MM.1S (cell line): ENCODE measurements around the gene TMC1.
"Not testable (repeated sequence)": the region's sequence is repeated elsewhere in the genome, so short reads cannot be mapped to it uniquely, and the experiment has no call there.

Experiments used
- DNase-seq: peaks from one replicate; pipeline ENCODE4 v3.0.0-alpha.2; 2015
- H2AFZ ChIP-seq: fragments of 300-600 bp; sonication (generic); 2 replicates; pipeline ENCODE4 v1.6.0; 2016; ENCODE audit warnings: antibody characterized with exemption, low read length
- H3F3A ChIP-seq: fragments of 300-600 bp; sonication (generic); 2 replicates; pipeline ENCODE4 v1.6.1; 2016; ENCODE audit warnings: mild to moderate bottlenecking, antibody characterized with exemption, low read length, moderate library complexity, mixed read lengths; ENCODE audit not compliant: insufficient read depth
- H3K27ac ChIP-seq: fragments of 300-600 bp; sonication (generic); 2 replicates; pipeline ENCODE4 v1.5.1; 2016; ENCODE audit warnings: mild to moderate bottlenecking, low read length
- H3K27me3 ChIP-seq: fragments of 300-600 bp; sonication (generic); replicated peaks from 2 replicates; pipeline ENCODE4 v1.6.0; 2016; ENCODE audit warnings: low read length; ENCODE audit not compliant: insufficient read depth
- H3K36me3 ChIP-seq: fragments of 300-600 bp; sonication (generic); replicated peaks from 2 replicates; pipeline ENCODE4 v1.6.1; 2016; ENCODE audit warnings: mild to moderate bottlenecking, low read length, mixed read lengths; ENCODE audit not compliant: insufficient read depth
- H3K4me1 ChIP-seq: fragments of 300-600 bp; sonication (generic); 2 replicates; pipeline ENCODE4 v1.6.1; 2016; ENCODE audit warnings: low read length, mixed read lengths
- H3K4me2 ChIP-seq: fragments of 300-600 bp; sonication (generic); 2 replicates; pipeline ENCODE4 v1.6.0; 2016; ENCODE audit warnings: low read depth, low read length
- H3K4me3 ChIP-seq: fragments of 300-600 bp; sonication (generic); 2 replicates; pipeline ENCODE4 v1.5.1; 2016; ENCODE audit warnings: low read length, mixed read lengths
- H3K79me2 ChIP-seq: fragments of 300-600 bp; sonication (generic); 2 replicates; pipeline ENCODE4 v1.6.1; 2016; ENCODE audit warnings: mixed run types, low read length, mixed read lengths
- H3K9ac ChIP-seq: fragments of 300-600 bp; sonication (generic); 2 replicates; pipeline ENCODE4 v1.6.1; 2016; ENCODE audit warnings: low read length, mixed read lengths
- H3K9me2 ChIP-seq: fragments of 300-600 bp; sonication (generic); replicated peaks from 2 replicates; pipeline ENCODE4 v1.6.1; 2016; ENCODE audit warnings: mild to moderate bottlenecking, low read length, mixed read lengths; ENCODE audit not compliant: insufficient read depth
- H3K9me3 ChIP-seq: fragments of 300-600 bp; sonication (generic); replicated peaks from 2 replicates; pipeline ENCODE4 v1.6.1; 2016; ENCODE audit warnings: mild to moderate bottlenecking, low read length, mixed read lengths; ENCODE audit not compliant: insufficient read depth
- H4K20me1 ChIP-seq: fragments of 300-600 bp; sonication (generic); 2 replicates; pipeline ENCODE4 v1.6.1; 2016; ENCODE audit warnings: mild to moderate bottlenecking, low read length, moderate library complexity, mixed read lengths; ENCODE audit not compliant: insufficient read depth
- EZH2 ChIP-seq: fragments of 300-600 bp; sonication (generic); optimal IDR thresholded peaks from 2 replicates; pipeline ENCODE3; 2017; ENCODE audit warnings: low read depth, mild to moderate bottlenecking, antibody characterized with exemption, low read length, mixed read lengths
- EZH2phosphoT487 ChIP-seq: fragments of 300-600 bp; sonication (generic); IDR thresholded peaks from 2 replicates; pipeline ENCODE4 v1.6.1; 2018; ENCODE audit warnings: antibody characterized with exemption, low read length
- TF ChIP-seq, protein P1 (sequence below): fragments of 300-600 bp; sonication (generic); IDR thresholded peaks from 2 replicates; pipeline ENCODE4 v1.5.1; 2016; ENCODE audit warnings: antibody characterized with exemption, low read length, mixed read lengths

TMC1 gene

DNA sequence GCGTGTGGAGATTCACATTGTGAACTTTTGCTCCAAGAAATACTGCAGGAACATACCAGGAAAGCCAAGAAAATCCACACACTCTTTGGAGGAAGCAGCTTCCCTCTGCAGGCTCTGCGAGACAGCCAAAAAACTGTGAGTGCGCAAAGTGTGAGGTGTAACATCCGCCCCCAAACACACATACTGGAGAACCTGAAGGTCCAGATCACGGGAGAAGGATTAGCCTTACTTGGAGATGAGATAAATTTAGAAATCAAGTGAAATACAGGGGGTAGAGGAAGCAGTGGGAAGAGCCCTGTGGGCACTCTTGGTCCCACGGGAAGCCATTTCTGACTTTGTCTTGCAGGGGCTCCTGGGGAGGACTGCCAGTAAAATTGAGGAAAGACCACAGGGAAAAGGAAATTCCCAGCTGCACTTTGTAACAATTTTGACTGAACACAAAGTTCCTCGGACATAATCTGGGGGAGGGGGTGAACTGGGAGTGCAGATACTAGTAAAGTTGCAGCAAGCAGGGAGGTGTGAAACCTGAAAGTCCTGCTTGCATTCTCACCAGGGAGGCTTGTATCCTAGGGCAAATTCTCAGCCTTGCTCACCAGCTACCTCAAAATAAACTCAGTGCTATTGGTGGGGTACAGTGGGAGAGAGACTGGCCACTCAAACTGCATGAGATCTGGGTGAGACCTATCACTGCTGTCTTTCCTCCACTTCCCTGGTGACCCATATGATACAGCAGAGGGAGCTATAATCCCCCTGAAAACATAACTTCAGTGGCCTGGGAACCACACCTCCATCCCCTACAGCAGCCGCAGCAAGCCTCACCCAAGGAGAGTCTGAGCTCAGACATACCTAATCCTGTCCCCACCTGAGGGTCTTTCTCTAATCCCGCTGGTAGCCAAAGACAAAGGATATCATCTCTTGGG, 322.4 kb downstream of the TMC1 start:
- Histone ChIP-seq H3K36me3 (no peaks in the 10 kb centered on the region), H3K27ac (no peak overlapping the region; the same call in 1 of the 2 replicates), H3K9me3 (no peaks in the 10 kb centered on the region), H3K9ac (no peak overlapping the region), H3K79me2 (no peaks in the 10 kb centered on the region), H3K4me3 (no peak overlapping the region), H4K20me1 (no peaks in the 10 kb centered on the region), H3K9me2 (no peaks in the 10 kb centered on the region), H3K4me2 (peak overlapping the region; percentile 41; the same call in 1 of the 2 replicates), H3F3A (no peaks in the 10 kb centered on the region), H3K4me1 (peaks cover 7% of the 10 kb centered on the region), H3K27me3 (no peaks in the 10 kb centered on the region), H2AFZ (peak overlapping the region; percentile 24; the same call in 1 of the 2 replicates)
- TF ChIP-seq, protein P1, sequence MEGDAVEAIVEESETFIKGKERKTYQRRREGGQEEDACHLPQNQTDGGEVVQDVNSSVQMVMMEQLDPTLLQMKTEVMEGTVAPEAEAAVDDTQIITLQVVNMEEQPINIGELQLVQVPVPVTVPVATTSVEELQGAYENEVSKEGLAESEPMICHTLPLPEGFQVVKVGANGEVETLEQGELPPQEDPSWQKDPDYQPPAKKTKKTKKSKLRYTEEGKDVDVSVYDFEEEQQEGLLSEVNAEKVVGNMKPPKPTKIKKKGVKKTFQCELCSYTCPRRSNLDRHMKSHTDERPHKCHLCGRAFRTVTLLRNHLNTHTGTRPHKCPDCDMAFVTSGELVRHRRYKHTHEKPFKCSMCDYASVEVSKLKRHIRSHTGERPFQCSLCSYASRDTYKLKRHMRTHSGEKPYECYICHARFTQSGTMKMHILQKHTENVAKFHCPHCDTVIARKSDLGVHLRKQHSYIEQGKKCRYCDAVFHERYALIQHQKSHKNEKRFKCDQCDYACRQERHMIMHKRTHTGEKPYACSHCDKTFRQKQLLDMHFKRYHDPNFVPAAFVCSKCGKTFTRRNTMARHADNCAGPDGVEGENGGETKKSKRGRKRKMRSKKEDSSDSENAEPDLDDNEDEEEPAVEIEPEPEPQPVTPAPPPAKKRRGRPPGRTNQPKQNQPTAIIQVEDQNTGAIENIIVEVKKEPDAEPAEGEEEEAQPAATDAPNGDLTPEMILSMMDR, result peak; percentile 49
- TF ChIP-seq EZH2, result no peak
- peak; percentile 56 for DNase-seq

DNA sequence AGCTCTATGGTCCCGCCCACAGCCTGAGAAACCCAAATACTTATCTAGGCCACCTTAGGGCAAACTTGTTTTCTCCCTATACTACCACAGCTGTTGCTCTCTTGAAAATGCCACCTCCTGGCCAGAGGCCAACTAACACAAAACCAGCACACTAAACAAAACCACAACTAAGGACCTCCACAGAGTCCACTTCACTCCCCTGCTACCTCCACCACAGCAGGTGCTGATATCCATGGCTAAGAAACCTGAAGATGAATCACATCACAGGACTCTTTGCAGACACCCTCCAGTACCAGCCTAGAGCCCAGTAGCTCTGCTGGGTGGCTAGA, 323.0 kb downstream of the TMC1 start:
- Histone ChIP-seq H3F3A (no peaks in the 10 kb centered on the region), H3K27me3 (no peaks in the 10 kb centered on the region), H3K9me3 (no peaks in the 10 kb centered on the region), H3K9ac (no peak overlapping the region), H3K9me2 (no peaks in the 10 kb centered on the region), H3K4me2 (peak overlapping the region; percentile 41; the same call in 1 of the 2 replicates), H3K4me3 (no peak overlapping the region), H3K4me1 (peaks cover 7% of the 10 kb centered on the region), H2AFZ (peak overlapping the region; percentile 23; the same call in 1 of the 2 replicates), H3K27ac (no peak overlapping the region; the same call in 1 of the 2 replicates), H3K36me3 (no peaks in the 10 kb centered on the region), H4K20me1 (no peaks in the 10 kb centered on the region), H3K79me2 (no peaks in the 10 kb centered on the region)
- peak; percentile 74 for DNase-seq
- TF ChIP-seq EZH2phosphoT487, result no peak
- TF ChIP-seq, protein P1, result peak; percentile 20

DNA sequence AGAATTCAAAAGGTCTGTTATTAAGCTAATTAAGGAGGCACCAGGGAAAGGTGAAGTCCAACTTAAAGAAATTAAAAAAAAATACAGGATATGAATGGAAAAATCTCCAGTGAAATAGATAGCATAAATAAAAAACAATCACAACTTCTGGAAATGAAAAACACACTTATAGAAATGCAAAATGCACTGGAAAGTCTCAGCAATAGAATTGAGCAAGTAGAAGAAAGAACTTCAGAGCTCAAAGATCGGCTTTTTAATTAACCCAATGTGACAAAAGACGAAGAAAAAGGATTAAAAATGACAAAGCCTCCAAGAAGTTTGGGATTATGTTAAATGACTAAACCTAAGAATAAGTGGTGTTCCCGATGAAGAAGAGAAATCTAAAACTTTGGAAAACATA, 323.6 kb downstream of the TMC1 start:
- not testable (repeated sequence) for H3K79me2 ChIP-seq, H3K36me3 ChIP-seq, H3K27ac ChIP-seq, H3K27me3 ChIP-seq, H2AFZ ChIP-seq, H3K9me3 ChIP-seq, H3K4me3 ChIP-seq, H3K9ac ChIP-seq, DNase-seq, H3K9me2 ChIP-seq, H3F3A ChIP-seq, H3K4me1 ChIP-seq, H4K20me1 ChIP-seq, H3K4me2 ChIP-seq

DNA sequence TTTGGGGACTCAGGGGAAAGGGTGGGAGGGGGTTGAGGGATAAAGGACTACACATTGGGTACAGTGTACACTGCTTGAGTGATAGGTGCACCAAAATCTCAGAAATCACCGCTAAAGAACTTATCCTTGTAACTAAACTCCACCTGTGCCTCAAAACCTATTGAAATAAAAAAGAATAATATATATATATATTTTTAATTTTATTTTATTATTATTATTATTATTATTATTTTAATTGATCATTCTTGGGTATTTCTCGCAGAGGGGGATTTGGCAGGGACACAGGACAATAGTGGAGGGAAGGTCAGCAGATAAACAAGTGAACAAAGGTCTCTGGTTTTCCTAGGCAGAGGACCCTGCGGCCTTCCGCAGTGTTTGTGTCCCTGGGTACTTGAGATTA, 328.8 kb downstream of the TMC1 start:
- H3K4me3 ChIP-seq, H3K79me2 ChIP-seq, H4K20me1 ChIP-seq, H3K4me1 ChIP-seq, H3K27me3 ChIP-seq, DNase-seq, H3K9ac ChIP-seq, H2AFZ ChIP-seq, H3F3A ChIP-seq, H3K27ac ChIP-seq, H3K4me2 ChIP-seq, H3K36me3 ChIP-seq, H3K9me3 ChIP-seq, H3K9me2 ChIP-seq: not testable (repeated sequence)
